B cell (primary cell): ENCODE results near the gene CCDC70. TPM values are rescaled to one million over a fixed set of nuclear protein-coding genes. Genes with fewer than 3 reads are reported as not detected.

ENCODE experiments used
- ATAC-seq: fragments of 200-7000 bp; cut with Tn5 transposase; one replicate; pipeline ENCODE4 v1.10.0; 2021; ENCODE audit warnings: low read depth, mild to moderate bottlenecking, moderate number of reproducible peaks, moderate library complexity
- CTCF ChIA-PET: fragments of 350-600 bp; sonication (Branson Sonifier 250); formaldehyde crosslinking; loops from one replicate; lab custom pipeline; 2021; ENCODE audit warnings: antibody characterized with exemption, inconsistent platforms; lab: Charles Lee
- POLR2A ChIA-PET: fragments of 350-600 bp; sonication (Branson Sonifier 250); formaldehyde crosslinking; loops from one replicate; lab custom pipeline; 2021; ENCODE audit warnings: antibody characterized with exemption; lab: Charles Lee
- DNase-seq: peaks from one replicate; pipeline ENCODE4 v3.0.0; 2013
- H2AFZ ChIP-seq: 2 replicates; pipeline ENCODE4 v1.6.1; 2012; ENCODE audit warnings: mild to moderate bottlenecking, low read depth, low read length; ENCODE audit not compliant: insufficient read depth, poor library complexity, severe bottlenecking
- H3K27ac ChIP-seq, 2 donors: 1 replicate in 1 of 2; 2 replicates in 1 of 2; pipeline ENCODE4 v1.5.1; 2012 to 2013; ENCODE audit warnings: low read length in 2 of 2, mild to moderate bottlenecking in 2 of 2, moderate library complexity in 1 of 2
- H3K27me3 ChIP-seq, 4 experiments: fragments of 200-600 bp in 1 of 4; sonication (generic) in 1 of 4; replicated peaks in 1 of 4; 1 replicate in 2 of 4; 2 replicates in 2 of 4; pipeline versions ENCODE4 v1.6.1 to v1.7.0; 2013 to 2016; ENCODE audit warnings: low read length in 3 of 4, mild to moderate bottlenecking in 2 of 4, mixed read lengths in 1 of 4, moderate library complexity in 1 of 4; ENCODE audit not compliant: insufficient read depth in 4 of 4, control insufficient read depth in 3 of 4; ENCODE audit errors: control extremely low read depth in 1 of 4
- H3K36me3 ChIP-seq, 2 experiments: replicated peaks in 1 of 2; 1 replicate in 1 of 2; 2 replicates in 1 of 2; pipeline versions ENCODE4 v1.6.1 to v1.7.1; 2013; ENCODE audit warnings: low read length in 1 of 2; ENCODE audit not compliant: insufficient read depth in 2 of 2, control insufficient read depth in 1 of 2; ENCODE audit errors: control extremely low read depth in 1 of 2, extremely low read depth in 1 of 2
- H3K4me1 ChIP-seq, 2 donors: fragments of 200-600 bp in 1 of 2; sonication (generic) in 1 of 2; 1 replicate in 1 of 2; 2 replicates in 1 of 2; pipeline versions ENCODE4 v1.5.1 to v1.6.1; 2013 to 2017; ENCODE audit warnings: low read length in 2 of 2; ENCODE audit not compliant: control insufficient read depth in 2 of 2, insufficient read depth in 2 of 2
- H3K4me2 ChIP-seq: replicated peaks from 2 replicates; pipeline ENCODE3; 2012; ENCODE audit warnings: mild to moderate bottlenecking, low read depth, low read length; ENCODE audit not compliant: poor library complexity, severe bottlenecking
- H3K4me3 ChIP-seq, 5 experiments: fragments of 200-600 bp in 1 of 5; sonication (generic) in 1 of 5; 1 replicate in 3 of 5; 2 replicates in 2 of 5; pipeline versions ENCODE4 v1.5.1 to v1.7.0; 2011 to 2016; ENCODE audit warnings: low read length in 4 of 5, mild to moderate bottlenecking in 4 of 5, low read depth in 2 of 5, control low read depth in 1 of 5, moderate library complexity in 1 of 5; ENCODE audit not compliant: insufficient read depth in 1 of 5; ENCODE audit errors: control extremely low read depth in 1 of 5, extremely low read depth in 1 of 5
- H3K79me2 ChIP-seq: fragments of 200-600 bp; sonication (generic); one replicate; pipeline ENCODE4 v1.6.0; 2016; ENCODE audit warnings: low read length; ENCODE audit not compliant: control insufficient read depth, insufficient read depth
- H3K9ac ChIP-seq: fragments of 200-600 bp; sonication (generic); 2 replicates; pipeline ENCODE4 v1.6.1; 2017; ENCODE audit warnings: mild to moderate bottlenecking, low read length, moderate library complexity
- H3K9me3 ChIP-seq, 3 donors: one replicate each; pipeline versions ENCODE4 v1.6.1 to v1.7.1; 2013; ENCODE audit warnings: low read length in 2 of 3; ENCODE audit not compliant: control insufficient read depth in 2 of 3, insufficient read depth in 1 of 3; ENCODE audit errors: control extremely low read depth in 1 of 3
- H4K20me1 ChIP-seq: 2 replicates; pipeline ENCODE4 v1.6.0; 2012; ENCODE audit warnings: mild to moderate bottlenecking, low read length; ENCODE audit not compliant: insufficient read depth, control insufficient read depth, poor library complexity, severe bottlenecking
- H3K27ac Mint-ChIP-seq: one replicate; pipeline ENCODE4 v1.8.0; 2021; ENCODE audit warnings: mixed read lengths
- H3K27me3 Mint-ChIP-seq: one replicate; pipeline ENCODE4 v1.8.0; 2021; ENCODE audit warnings: mixed read lengths
- H3K4me1 Mint-ChIP-seq: one replicate; pipeline ENCODE4 v1.8.0; 2021; ENCODE audit warnings: mixed read lengths
- H3K4me3 Mint-ChIP-seq: one replicate; pipeline ENCODE4 v1.8.0; 2021; ENCODE audit warnings: mixed read lengths
- H3K9me3 Mint-ChIP-seq: one replicate; pipeline ENCODE4 v1.8.0; 2022; ENCODE audit warnings: mixed read lengths; ENCODE audit not compliant: insufficient read depth
- EZH2 ChIP-seq: IDR thresholded peaks from 2 replicates; pipeline ENCODE4 v1.6.1; 2012; ENCODE audit warnings: borderline replicate concordance, low read depth, mild to moderate bottlenecking, moderate library complexity, low read length; ENCODE audit not compliant: insufficient read depth, poor library complexity, severe bottlenecking
- WGBS: methylation state at CpG from one replicate; pipeline ENCODE4 v1.1.5; 2013; ENCODE audit warnings: missing lambda C conversion rate; ENCODE audit not compliant: insufficient coverage; 5-methylcytosine and 5-hydroxymethylcytosine counted together
- intact Hi-C: fragments of 100-400 bp; cut with micrococcal nuclease; formaldehyde crosslinking; loops from one replicate; pipeline ENCODE4 v1.10.0; 2022
- polyA plus RNA-seq: library from polyadenylated mRNA; depleted of rRNA; stranded (reverse); fragments of >200 nt; gene quantifications from 2 replicates; pipeline ENCODE4 v1.2.3, GENCODE V29; 2012
- total RNA-seq, 2 donors: library from RNA; stranded (reverse); fragments of 120-200 nt in 1 of 2; gene quantifications; 1 replicate in 1 of 2; 2 replicates in 1 of 2; pipeline versions ENCODE4 v1.2.3 to v1.2.4, GENCODE V29; 2013 to 2022
- TF ChIP-seq, protein P1 (sequence below): fragments of 200-600 bp; IDR thresholded peaks from one replicate; pipeline ENCODE4 v1.8.0; 2022; ENCODE audit warnings: antibody characterized with exemption, mild to moderate bottlenecking

CCDC70 gene
- total and polyA plus RNA-seq, 2 donors (not counting 1 experiment from before 2014, with no cell fraction given) = not detected

DNA sequence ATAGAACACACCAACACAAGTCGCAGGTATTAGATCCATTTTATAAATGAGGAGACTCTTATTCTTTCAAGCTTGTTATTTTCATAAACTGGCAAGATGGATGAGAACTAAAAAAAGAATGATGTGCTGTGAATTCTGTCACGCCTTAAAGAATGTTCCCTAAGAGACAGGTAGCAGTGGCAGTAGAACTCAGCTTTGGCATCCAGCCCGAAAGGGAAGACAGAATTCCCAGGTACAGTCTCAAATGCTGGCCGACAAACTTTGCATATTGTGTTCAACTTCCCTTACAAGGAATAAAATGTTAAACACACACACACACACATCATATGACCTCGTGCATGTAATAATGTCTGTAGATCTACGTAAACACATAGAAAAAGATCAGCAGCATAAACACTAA lies 20.0 kb upstream of the CCDC70 start:
- Mint-ChIP-seq H3K27me3 (peaks cover 16% of the 10 kb centered on the region), H3K9me3 (no peaks in the 10 kb centered on the region), H3K4me1 (peaks cover 5% of the 10 kb centered on the region), H3K27ac (no peak overlapping the region), H3K4me3 (no peak overlapping the region)
- peaks cover 0 to 6% of the 10 kb centered on the region in 2 donors for H3K4me1 ChIP-seq
- CTCF ChIA-PET = interaction anchor here (2.4 kb wide), 1 partner anchor 26 kb away, joined by 7 read pairs; no protein-coding TSS in a partner anchor
- no peak overlapping the region for H3K9ac ChIP-seq
- POLR2A ChIA-PET = no interaction called here
- TF ChIP-seq, protein P1, sequence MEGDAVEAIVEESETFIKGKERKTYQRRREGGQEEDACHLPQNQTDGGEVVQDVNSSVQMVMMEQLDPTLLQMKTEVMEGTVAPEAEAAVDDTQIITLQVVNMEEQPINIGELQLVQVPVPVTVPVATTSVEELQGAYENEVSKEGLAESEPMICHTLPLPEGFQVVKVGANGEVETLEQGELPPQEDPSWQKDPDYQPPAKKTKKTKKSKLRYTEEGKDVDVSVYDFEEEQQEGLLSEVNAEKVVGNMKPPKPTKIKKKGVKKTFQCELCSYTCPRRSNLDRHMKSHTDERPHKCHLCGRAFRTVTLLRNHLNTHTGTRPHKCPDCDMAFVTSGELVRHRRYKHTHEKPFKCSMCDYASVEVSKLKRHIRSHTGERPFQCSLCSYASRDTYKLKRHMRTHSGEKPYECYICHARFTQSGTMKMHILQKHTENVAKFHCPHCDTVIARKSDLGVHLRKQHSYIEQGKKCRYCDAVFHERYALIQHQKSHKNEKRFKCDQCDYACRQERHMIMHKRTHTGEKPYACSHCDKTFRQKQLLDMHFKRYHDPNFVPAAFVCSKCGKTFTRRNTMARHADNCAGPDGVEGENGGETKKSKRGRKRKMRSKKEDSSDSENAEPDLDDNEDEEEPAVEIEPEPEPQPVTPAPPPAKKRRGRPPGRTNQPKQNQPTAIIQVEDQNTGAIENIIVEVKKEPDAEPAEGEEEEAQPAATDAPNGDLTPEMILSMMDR = no peak
- TF ChIP-seq EZH2 = no peak
- no peak overlapping the region for H3K4me3 ChIP-seq
- no peaks in the 10 kb centered on the region for H3K9me3 ChIP-seq
- ATAC-seq (no peak), DNase-seq (no peak)
- H2AFZ ChIP-seq = no peak overlapping the region
- no peaks in the 10 kb centered on the region for H3K36me3 ChIP-seq
- intact Hi-C loops = no loop called here
- 80% methylated on average over 1 of the region's 6 CpGs for WGBS
- no peak overlapping the region for H3K4me2 ChIP-seq
- no peaks in the 10 kb centered on the region for H3K79me2 ChIP-seq
- H3K27me3 ChIP-seq = peaks cover 0 to 11% (median 0%) of the 10 kb centered on the region in 4 experiments
- H4K20me1 ChIP-seq = no peaks in the 10 kb centered on the region
- no peak overlapping the region for H3K27ac ChIP-seq

DNA sequence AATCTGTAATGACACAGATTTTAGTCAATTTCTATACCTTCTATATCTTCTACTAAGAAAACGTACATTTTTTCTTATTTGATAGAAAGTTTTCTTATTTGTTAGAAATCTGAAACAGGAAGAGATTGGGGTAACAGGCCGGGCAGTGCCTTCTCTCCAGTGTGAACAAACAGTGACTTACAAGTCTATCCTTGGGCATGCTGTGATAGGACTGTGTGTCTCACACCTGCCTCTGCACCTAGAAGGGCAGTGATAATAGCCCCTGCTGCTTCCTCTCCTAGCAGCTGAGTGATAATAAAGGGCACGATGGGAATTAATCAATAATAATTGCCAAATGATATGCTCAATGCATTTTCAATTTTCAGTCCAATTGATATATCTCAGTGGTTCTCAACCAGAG lies 18.2 kb upstream of the CCDC70 start:
- ChIA-PET POLR2A (no interaction called here), CTCF (interaction anchor here (0.7 to 3.4 kb wide), 4 partner anchors 8 to 114 kb away, joined by 3 to 12 read pairs (median 8); no protein-coding TSS in a partner anchor)
- DNase-seq = no peak
- no peak for TF ChIP-seq EZH2
- TF ChIP-seq, protein P1 = no peak
- Histone ChIP-seq H3K9me3 (no peaks in the 10 kb centered on the region), H3K9ac (no peak overlapping the region), H3K27me3 (peaks cover 0 to 11% (median 0%) of the 10 kb centered on the region in 4 experiments), H3K4me1 (peaks cover 0 to 6% of the 10 kb centered on the region in 2 donors), H3K4me3 (no peak overlapping the region), H3K4me2 (no peak overlapping the region), H3K79me2 (no peaks in the 10 kb centered on the region), H3K36me3 (no peaks in the 10 kb centered on the region), H4K20me1 (no peaks in the 10 kb centered on the region), H3K27ac (no peak overlapping the region), H2AFZ (no peak overlapping the region)
- Mint-ChIP-seq H3K27ac (no peak overlapping the region), H3K27me3 (peaks cover 16% of the 10 kb centered on the region), H3K9me3 (no peaks in the 10 kb centered on the region), H3K4me3 (no peak overlapping the region), H3K4me1 (peaks cover 5% of the 10 kb centered on the region)
- WGBS = 88% methylated on average over 1 of the region's 3 CpGs
- intact Hi-C loops = no loop called here
- ATAC-seq = no peak
